GM12872 (cell line): ENCODE results near the gene OR6S1.

Source experiments
- CTCF ChIP-seq: IDR thresholded peaks from 3 replicates; pipeline ENCODE4 v1.5.1; 2011; ENCODE audit warnings: low read depth, mild to moderate bottlenecking, low read length, moderate library complexity; ENCODE audit not compliant: insufficient read depth

Gene OR6S1

DNA sequence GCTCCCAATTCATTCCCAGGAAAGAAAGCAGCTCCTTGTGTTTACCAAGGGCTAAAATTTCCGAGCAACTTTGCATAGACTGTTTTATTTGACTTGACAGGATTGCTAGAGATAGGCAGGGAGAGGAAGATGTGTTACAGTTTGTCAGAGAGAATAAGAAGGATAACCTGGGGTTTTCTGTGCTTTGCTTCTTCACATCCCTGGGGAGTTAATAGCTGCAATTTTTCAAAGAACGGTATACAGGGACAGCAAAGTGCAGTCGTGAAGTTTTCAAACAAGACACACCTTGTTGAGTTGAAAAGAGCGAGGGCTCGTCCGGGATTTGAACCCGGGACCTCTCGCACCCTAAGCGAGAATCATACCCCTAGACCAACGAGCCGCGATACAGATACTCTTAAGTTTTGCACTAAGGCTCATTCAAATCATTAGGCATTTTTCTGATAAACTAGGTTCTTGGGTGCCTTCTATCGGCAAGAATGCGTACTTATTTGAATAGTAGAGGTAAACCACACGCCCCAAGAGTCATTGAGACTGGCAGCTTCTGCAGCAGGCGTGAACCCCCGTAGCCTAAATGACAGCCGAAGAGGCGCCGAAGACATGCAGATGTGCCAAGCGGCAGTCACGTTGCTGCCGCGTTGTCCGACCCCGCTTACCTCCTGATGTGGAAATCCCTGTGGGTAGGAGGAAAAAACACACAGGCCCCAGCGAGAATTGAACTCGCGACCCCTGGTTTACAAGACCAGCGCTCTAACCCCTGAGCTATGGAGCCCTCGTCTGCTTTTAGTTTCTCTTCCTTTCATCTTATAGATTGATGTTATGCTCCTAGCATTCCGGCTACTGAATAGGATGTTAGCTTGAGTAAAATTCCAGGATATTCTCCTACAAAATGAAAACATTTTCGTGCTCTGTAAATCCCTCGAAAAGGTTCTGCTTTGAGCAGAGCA lies 28.1 kb downstream of the OR6S1 start:
- TF ChIP-seq CTCF = peak; percentile 58

GRCh38 chr14:20612403-20612802 lies 29.1 kb downstream of the OR6S1 start:
- TF ChIP-seq CTCF = no peak

- no peak for TF ChIP-seq CTCF
Measured at GRCh38 chr14:20611277-20611676, 30.2 kb downstream of the OR6S1 start.

GRCh38 chr14:20610002-20610765 lies 31.3 kb downstream of the OR6S1 start:
- TF ChIP-seq CTCF = no peak

DNA sequence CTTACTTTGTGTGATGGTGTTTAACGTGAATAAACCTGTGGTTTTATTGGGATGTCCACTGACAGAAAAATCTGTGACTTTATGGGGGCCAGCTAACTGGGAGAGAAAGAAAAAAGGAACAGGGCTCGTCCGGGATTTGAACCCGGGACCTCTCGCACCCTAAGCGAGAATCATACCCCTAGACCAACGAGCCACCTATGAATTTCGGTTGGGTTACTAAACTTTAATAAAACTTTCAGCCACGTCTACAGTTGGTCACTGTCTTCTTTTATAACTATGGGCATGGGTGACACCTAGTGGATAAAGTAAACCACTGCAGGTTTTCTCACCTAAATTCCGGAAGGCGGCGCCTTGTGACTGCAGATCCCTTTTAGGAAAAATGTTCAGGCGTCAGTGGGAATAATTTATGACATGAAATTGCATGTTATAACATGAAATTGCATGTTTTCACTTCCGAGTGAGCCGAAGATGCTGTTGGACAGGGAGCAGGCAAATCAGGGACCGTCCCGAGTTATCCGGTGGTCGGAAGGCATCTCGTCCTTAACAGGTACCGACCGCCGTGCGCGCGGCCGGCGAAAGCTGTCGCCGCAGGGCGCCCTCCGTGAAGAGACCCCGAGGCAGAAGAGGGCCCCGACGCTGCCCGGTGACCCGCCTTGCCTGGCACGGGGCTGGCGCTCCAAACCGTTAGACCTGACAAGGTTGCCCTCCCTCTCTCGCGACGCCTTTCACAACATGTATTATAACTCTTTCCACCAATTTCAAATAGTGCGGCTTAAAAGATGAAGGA lies 32.1 kb downstream of the OR6S1 start:
- TF ChIP-seq CTCF = peak; percentile 82

DNA sequence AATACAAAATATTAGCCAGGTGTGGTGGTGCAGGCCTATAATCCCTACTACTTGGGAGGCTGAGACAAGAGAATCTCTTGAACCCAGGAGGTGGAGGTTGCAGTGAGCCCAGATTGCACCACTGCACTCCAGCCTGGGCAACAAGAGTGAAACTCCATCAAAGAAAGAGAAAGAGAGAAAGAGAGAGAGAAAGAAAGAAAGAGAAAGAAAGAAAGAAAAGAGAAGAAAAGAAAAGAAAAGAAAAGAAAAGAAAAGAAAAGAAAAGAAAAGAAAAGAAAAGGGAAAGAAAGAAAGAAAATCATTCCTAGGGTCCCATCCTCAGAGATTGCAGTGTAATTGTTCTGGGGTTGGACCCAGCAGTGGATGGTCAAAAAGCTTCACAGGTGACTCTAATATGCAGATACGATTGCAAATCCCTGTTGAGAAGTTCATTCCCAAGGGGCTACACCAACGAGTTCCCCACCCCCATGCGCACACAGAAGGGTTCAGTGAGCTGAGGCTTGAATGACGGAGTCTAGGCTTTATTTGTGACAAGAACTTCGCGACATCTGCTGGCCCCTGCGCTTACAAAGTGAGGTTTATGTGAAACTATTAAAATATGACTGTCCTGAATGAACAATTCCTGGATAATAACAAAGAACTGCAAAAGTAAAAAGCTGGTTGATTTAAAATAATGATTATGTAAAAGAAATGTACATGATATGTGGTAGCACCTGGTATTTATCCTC lies 32.9 kb downstream of the OR6S1 start:
- no peak for TF ChIP-seq CTCF
